Measurements from ENCODE around the gene MUC5B.

DNA sequence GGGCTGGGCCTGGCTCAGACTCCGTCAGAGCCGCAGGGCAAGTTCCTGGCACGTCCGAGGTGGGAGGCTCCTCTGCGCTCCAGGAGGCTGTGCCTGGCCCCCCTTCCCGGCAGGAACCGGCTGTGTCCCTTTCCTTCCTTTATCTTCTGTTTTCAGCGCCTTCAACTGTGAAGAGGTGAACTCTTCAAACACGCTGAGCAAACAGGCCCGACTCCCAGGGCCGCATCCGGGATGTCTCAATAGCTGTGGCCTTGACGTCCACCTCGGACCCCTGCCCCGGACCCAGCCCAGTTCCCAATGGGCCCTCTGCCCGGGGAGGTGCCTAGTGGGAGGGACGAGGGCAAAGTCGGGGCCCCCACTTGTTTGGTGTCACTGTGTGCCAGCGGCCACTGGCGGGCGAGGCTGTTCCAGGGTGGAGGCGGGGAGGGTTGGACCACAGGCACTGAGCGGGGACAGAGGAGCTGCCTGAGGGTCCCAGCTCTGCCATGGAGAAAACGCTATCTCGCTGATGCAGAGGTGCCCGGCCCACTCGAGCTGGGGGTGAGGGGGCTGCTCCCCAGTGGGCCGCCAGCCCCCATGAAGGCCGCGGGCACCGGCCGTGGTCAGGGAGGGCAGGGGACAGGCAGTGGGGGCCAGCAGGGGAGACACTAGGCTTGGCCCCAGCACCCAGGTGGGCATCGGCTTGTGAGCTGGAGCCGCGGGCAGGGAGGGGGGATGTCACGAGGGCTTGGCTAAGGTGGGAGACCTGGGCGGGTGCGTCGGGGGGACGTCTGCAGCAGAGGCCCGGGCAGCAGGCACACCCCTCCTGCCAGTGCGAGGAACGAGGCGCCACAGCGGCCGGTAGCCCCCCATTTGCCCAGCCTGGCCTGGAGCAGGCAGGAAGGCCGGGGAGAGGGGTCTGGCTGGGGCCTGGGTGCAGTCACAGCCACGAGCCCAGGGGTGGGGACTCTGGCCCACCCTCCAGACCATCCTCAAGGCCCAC, 2.7 kb upstream of the MUC5B start:
- TF ChIP-seq, protein P1, sequence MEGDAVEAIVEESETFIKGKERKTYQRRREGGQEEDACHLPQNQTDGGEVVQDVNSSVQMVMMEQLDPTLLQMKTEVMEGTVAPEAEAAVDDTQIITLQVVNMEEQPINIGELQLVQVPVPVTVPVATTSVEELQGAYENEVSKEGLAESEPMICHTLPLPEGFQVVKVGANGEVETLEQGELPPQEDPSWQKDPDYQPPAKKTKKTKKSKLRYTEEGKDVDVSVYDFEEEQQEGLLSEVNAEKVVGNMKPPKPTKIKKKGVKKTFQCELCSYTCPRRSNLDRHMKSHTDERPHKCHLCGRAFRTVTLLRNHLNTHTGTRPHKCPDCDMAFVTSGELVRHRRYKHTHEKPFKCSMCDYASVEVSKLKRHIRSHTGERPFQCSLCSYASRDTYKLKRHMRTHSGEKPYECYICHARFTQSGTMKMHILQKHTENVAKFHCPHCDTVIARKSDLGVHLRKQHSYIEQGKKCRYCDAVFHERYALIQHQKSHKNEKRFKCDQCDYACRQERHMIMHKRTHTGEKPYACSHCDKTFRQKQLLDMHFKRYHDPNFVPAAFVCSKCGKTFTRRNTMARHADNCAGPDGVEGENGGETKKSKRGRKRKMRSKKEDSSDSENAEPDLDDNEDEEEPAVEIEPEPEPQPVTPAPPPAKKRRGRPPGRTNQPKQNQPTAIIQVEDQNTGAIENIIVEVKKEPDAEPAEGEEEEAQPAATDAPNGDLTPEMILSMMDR (conservative IDR thresholded peaks at IDR 0.05; ENCODE audit: low read depth, low read length), result no peak
- no peak for TF ChIP-seq EZH2 (IDR thresholded peaks at IDR 0.05; ENCODE audit: borderline replicate concordance, low read depth, low read length, poor library complexity, severe bottlenecking)
